H1 (cell line): Measurements from ENCODE around the gene ELMO1. TPM values are rescaled to one million over a fixed set of nuclear protein-coding genes. Genes with fewer than 3 reads are reported as not detected.

ENCODE experiments used
- CTCF ChIA-PET: fragments of 300-600 bp; sonication (Branson Sonifier 250); formaldehyde crosslinking; loops from one replicate; lab custom pipeline; 2021; ENCODE audit not compliant: partially characterized antibody; lab: Charles Lee
- POLR2A ChIA-PET: fragments of 300-600 bp; sonication (Branson Sonifier 250); formaldehyde crosslinking; loops from one replicate; lab custom pipeline; 2021; ENCODE audit warnings: inconsistent platforms; ENCODE audit not compliant: partially characterized antibody; lab: Charles Lee
- DNase-seq, 2 experiments: peaks; one replicate each; pipeline versions ENCODE4 v3.0.0 to v3.0.0-alpha.2; 2010 to 2022; ENCODE audit warnings: low spot score in 2 of 2, low read depth in 1 of 2, mixed read lengths in 1 of 2
- FAIRE-seq: peaks from 2 replicates; lab custom pipeline; 2011; peaks lifted over from hg19 to GRCh38; lab: Jason Lieb, UNC
- H2AFZ ChIP-seq: 2 replicates; pipeline ENCODE4 v1.8.1; 2012; ENCODE audit warnings: low read length, inconsistent platforms
- H2AK5ac ChIP-seq: 2 replicates; pipeline ENCODE4 v1.6.1; 2013; ENCODE audit warnings: low read depth, low read length
- H2BK120ac ChIP-seq: replicated peaks from 2 replicates; pipeline ENCODE3; 2013; ENCODE audit warnings: low read depth, low read length, inconsistent platforms
- H2BK12ac ChIP-seq: 2 replicates; pipeline ENCODE4 v1.6.1; 2013; ENCODE audit warnings: low read depth, low read length
- H2BK15ac ChIP-seq: 2 replicates; pipeline ENCODE4 v1.6.1; 2013; ENCODE audit warnings: low read length
- H2BK20ac ChIP-seq: 2 replicates; pipeline ENCODE4 v1.6.1; 2013; ENCODE audit warnings: low read length
- H2BK5ac ChIP-seq: 2 replicates; pipeline ENCODE4 v1.6.1; 2013; ENCODE audit warnings: low read depth, low read length
- H3K14ac ChIP-seq: 2 replicates; pipeline ENCODE4 v1.6.1; 2013; ENCODE audit warnings: inconsistent platforms; ENCODE audit not compliant: insufficient read length
- H3K18ac ChIP-seq: 2 replicates; pipeline ENCODE4 v1.6.1; 2013; ENCODE audit warnings: low read length; ENCODE audit errors: extremely low read depth
- H3K23ac ChIP-seq: 2 replicates; pipeline ENCODE4 v1.6.1; 2013; ENCODE audit warnings: inconsistent platforms; ENCODE audit not compliant: insufficient read length
- H3K23me2 ChIP-seq: 2 replicates; pipeline ENCODE4 v1.6.1; 2013; ENCODE audit warnings: low read depth, low read length
- H3K27ac ChIP-seq: 2 replicates; pipeline ENCODE4 v1.6.1; 2011; ENCODE audit warnings: low read depth, low read length, inconsistent platforms
- H3K27me3 ChIP-seq, 4 experiments: replicated peaks in 1 of 4; 1 replicate in 1 of 4; 2 replicates in 3 of 4; pipeline versions ENCODE4 v1.6.1 to v1.8.1; 2011 to 2013; ENCODE audit warnings: low read length in 3 of 4, mild to moderate bottlenecking in 3 of 4, inconsistent platforms in 2 of 4, mixed read lengths in 2 of 4, moderate library complexity in 1 of 4; ENCODE audit not compliant: control insufficient read depth in 3 of 4, insufficient read depth in 3 of 4; ENCODE audit errors: extremely low read depth in 1 of 4
- H3K36me3 ChIP-seq, 4 experiments: 2 replicates each; pipeline versions ENCODE4 v1.6.1 to v1.8.1; 2011 to 2013; ENCODE audit warnings: mild to moderate bottlenecking in 4 of 4, low read length in 3 of 4, moderate library complexity in 2 of 4, control low read depth in 1 of 4, inconsistent platforms in 1 of 4; ENCODE audit not compliant: insufficient read depth in 4 of 4, control insufficient read depth in 2 of 4
- H3K4ac ChIP-seq: replicated peaks from 2 replicates; pipeline ENCODE3; 2013; ENCODE audit warnings: low read length, low read depth, mixed read lengths, inconsistent platforms; ENCODE audit not compliant: insufficient read length
- H3K4me1 ChIP-seq, 4 experiments: replicated peaks in 1 of 4; 1 replicate in 1 of 4; 2 replicates in 3 of 4; pipeline versions ENCODE4 v1.6.1 to v1.8.1; 2011 to 2013; ENCODE audit warnings: low read length in 3 of 4, inconsistent platforms in 2 of 4, mixed read lengths in 1 of 4; ENCODE audit not compliant: insufficient read depth in 4 of 4, control insufficient read depth in 3 of 4
- H3K4me2 ChIP-seq, 2 experiments: 2 replicates each; pipeline versions ENCODE4 v1.6.1 to v1.8.1; 2011 to 2013; ENCODE audit warnings: low read depth in 2 of 2, low read length in 2 of 2, control low read depth in 1 of 2, inconsistent platforms in 1 of 2, mild to moderate bottlenecking in 1 of 2; ENCODE audit not compliant: insufficient read depth in 1 of 2
- H3K4me3 ChIP-seq, 4 experiments: fragments of 200-600, 300-600 bp in 1 of 4; sonication (generic), shearing (Covaris generic), sonication (Bioruptor Twin) in 1 of 4; 2 replicates each; pipeline versions ENCODE4 v1.5.1 to v1.8.1; 2011 to 2016; ENCODE audit warnings: low read length in 4 of 4, low read depth in 3 of 4, control low read depth in 2 of 4, inconsistent platforms in 2 of 4, mild to moderate bottlenecking in 2 of 4, mixed read lengths in 1 of 4, moderate library complexity in 1 of 4; ENCODE audit not compliant: insufficient read depth in 2 of 4; ENCODE audit errors: extremely low read depth in 1 of 4
- H3K56ac ChIP-seq: replicated peaks from 2 replicates; pipeline ENCODE3; 2013; ENCODE audit warnings: low read depth, mild to moderate bottlenecking, mixed read lengths, low read length, inconsistent platforms; ENCODE audit not compliant: insufficient read length
- H3K79me1 ChIP-seq: 2 replicates; pipeline ENCODE4 v1.6.1; 2013; ENCODE audit warnings: low read depth, low read length, control low read depth
- H3K79me2 ChIP-seq, 2 experiments: 2 replicates each; pipeline versions ENCODE4 v1.6.1 to v1.8.1; 2012 to 2013; ENCODE audit warnings: low read length in 2 of 2, mild to moderate bottlenecking in 2 of 2, inconsistent platforms in 1 of 2; ENCODE audit not compliant: insufficient read depth in 2 of 2, control insufficient read depth in 1 of 2
- H3K9ac ChIP-seq, 4 experiments: replicated peaks in 1 of 4; 1 replicate in 1 of 4; 2 replicates in 3 of 4; pipeline versions ENCODE4 v1.6.1 to v1.8.1; 2011 to 2013; ENCODE audit warnings: low read depth in 3 of 4, low read length in 3 of 4, control low read depth in 2 of 4, mild to moderate bottlenecking in 2 of 4, moderate library complexity in 2 of 4, inconsistent platforms in 1 of 4; ENCODE audit errors: extremely low read depth in 1 of 4
- H3K9me3 ChIP-seq, 2 experiments: 2 replicates each; pipeline versions ENCODE4 v1.6.1 to v1.8.1; 2012 to 2013; ENCODE audit warnings: mild to moderate bottlenecking in 2 of 2, moderate library complexity in 2 of 2, control low read depth in 1 of 2, inconsistent platforms in 1 of 2, low read depth in 1 of 2, low read length in 1 of 2, mixed read lengths in 1 of 2; ENCODE audit not compliant: insufficient read depth in 2 of 2
- H4K20me1 ChIP-seq, 2 experiments: replicated peaks in 1 of 2; 2 replicates each; pipeline versions ENCODE3 to v1.8.1; 2011 to 2013; ENCODE audit warnings: inconsistent platforms in 2 of 2, low read length in 2 of 2, mild to moderate bottlenecking in 1 of 2; ENCODE audit not compliant: insufficient read depth in 2 of 2, control insufficient read depth in 1 of 2
- H4K5ac ChIP-seq: 2 replicates; pipeline ENCODE4 v1.6.1; 2013; ENCODE audit warnings: low read length, low read depth, mixed read lengths, inconsistent platforms; ENCODE audit not compliant: insufficient read length
- H4K8ac ChIP-seq: 2 replicates; pipeline ENCODE4 v1.8.0; 2013; ENCODE audit warnings: mild to moderate bottlenecking, moderate library complexity, low read length, inconsistent platforms; ENCODE audit not compliant: insufficient read depth; ENCODE audit errors: extremely low read depth
- H4K91ac ChIP-seq: replicated peaks from 2 replicates; pipeline ENCODE3; 2013; ENCODE audit warnings: low read length, mixed read lengths, inconsistent platforms; ENCODE audit not compliant: insufficient read length
- ASH2L ChIP-seq: fragments of 200-600, 300-600 bp; sonication (generic); IDR thresholded peaks from one replicate; pipeline ENCODE4 v1.7.1; 2017; ENCODE audit warnings: low read length
- CBX5 ChIP-seq: fragments of 300-800, 300-1000 bp; sonication (generic); IDR thresholded peaks from 2 replicates; pipeline ENCODE4 v1.7.1; 2016; ENCODE audit warnings: antibody characterized with exemption, low read length, low read depth
- CTBP2 ChIP-seq: IDR thresholded peaks from 2 replicates; pipeline ENCODE4 v1.7.0; 2011; ENCODE audit warnings: borderline replicate concordance, mild to moderate bottlenecking, moderate library complexity, mixed read lengths, low read length; ENCODE audit not compliant: insufficient read depth, insufficient read length
- JUN ChIP-seq: IDR thresholded peaks from 2 replicates; pipeline ENCODE4 v1.6.1; 2011; ENCODE audit warnings: low read depth, mild to moderate bottlenecking, improper control_type of control experiment, low read length
- KDM1A ChIP-seq: fragments of 200-600, 300-600 bp; sonication (generic); IDR thresholded peaks from 2 replicates; pipeline ENCODE4 v1.7.1; 2016; ENCODE audit warnings: mild to moderate bottlenecking, low read length, borderline replicate concordance
- KDM5A ChIP-seq: fragments of 200-600 bp; IDR thresholded peaks from 2 replicates; pipeline ENCODE4 v1.7.1; 2012; ENCODE audit warnings: mild to moderate bottlenecking, low read length, inconsistent platforms, mixed read lengths
- MAFK ChIP-seq: IDR thresholded peaks from 2 replicates; pipeline ENCODE4 v1.6.1; 2012; ENCODE audit warnings: low read depth, mild to moderate bottlenecking, improper control_type of control experiment, low read length
- POLR2A ChIP-seq, 2 experiments: IDR thresholded peaks; 1 replicate in 1 of 2; 2 replicates in 1 of 2; pipeline ENCODE4 v1.6.1; 2011; ENCODE audit warnings: low read depth in 2 of 2, low read length in 2 of 2, mild to moderate bottlenecking in 2 of 2; ENCODE audit errors: control extremely low read depth in 1 of 2
- RAD21 ChIP-seq, 2 experiments: IDR thresholded peaks in 1 of 2; conservative IDR thresholded peaks in 1 of 2; 2 replicates each; pipeline ENCODE4 v1.6.1; 2011; ENCODE audit warnings: low read depth in 2 of 2, low read length in 2 of 2, improper control_type of control experiment in 1 of 2, inconsistent platforms in 1 of 2, mild to moderate bottlenecking in 1 of 2, moderate library complexity in 1 of 2
- RFX5 ChIP-seq: IDR thresholded peaks from 2 replicates; pipeline ENCODE4 v1.6.1; 2011; ENCODE audit warnings: low read depth, low read length, improper control_type of control experiment, borderline replicate concordance
- RNF2 ChIP-seq: fragments of 200-900, 300-1000 bp; sonication (generic); IDR thresholded peaks from 2 replicates; pipeline ENCODE4 v1.7.1; 2016; ENCODE audit warnings: borderline replicate concordance, low read depth, mild to moderate bottlenecking, antibody characterized with exemption, low read length; ENCODE audit not compliant: poor library complexity, severe bottlenecking; ENCODE audit errors: missing control alignments
- RXRA ChIP-seq: IDR thresholded peaks from 2 replicates; pipeline ENCODE4 v1.6.1; 2011; ENCODE audit warnings: low read depth, mild to moderate bottlenecking, low read length, moderate library complexity; ENCODE audit not compliant: insufficient read depth
- TCF12 ChIP-seq: IDR thresholded peaks from 2 replicates; pipeline ENCODE4 v1.6.1; 2011; ENCODE audit warnings: low read depth, mild to moderate bottlenecking, low read length
- WGBS, 2 experiments: shearing (Covaris generic) in 1 of 2; methylation state at CpG; one replicate each; pipeline versions ENCODE4 v1.1.6 to v1.1.7; 2013 to 2015; ENCODE audit warnings: low lambda C conversion rate in 2 of 2, mixed read lengths in 2 of 2, inconsistent platforms in 1 of 2, low coverage in 1 of 2, missing lambda C conversion rate in 1 of 2; ENCODE audit not compliant: insufficient replicate concordance in 2 of 2, insufficient coverage in 1 of 2, insufficient read length in 1 of 2; ENCODE audit errors: extremely low coverage in 1 of 2, missing lambda C conversion rate in 1 of 2; 5-methylcytosine and 5-hydroxymethylcytosine counted together
- polyA plus RNA-seq, 7 experiments: library from polyadenylated mRNA; depleted of rRNA in 3 of 7; stranded (reverse) in 5 of 7; unstranded in 2 of 7; fragments of >200 nt in 5 of 7; fragments of 200-250 nt in 2 of 7; gene quantifications; 1 replicate in 5 of 7; 2 replicates in 1 of 7; 4 replicates in 1 of 7; pipeline versions ENCODE4 v1.2.1 to v1.2.3, GENCODE V29; 2011 to 2013; ENCODE audit warnings: missing spikeins in 2 of 7, mixed read lengths in 2 of 7
- total RNA-seq: library from RNA; stranded (reverse); fragmentation: NEBNext Ultra II Directional; extraction: Animal tissue kit (Norgen Biotek cat#: 25700); gene quantifications from 2 replicates; pipeline ENCODE4 v1.2.1, GENCODE V29; 2021

ELMO1 gene
- total and polyA plus RNA-seq, 2 of the 8 experiments (the other 6 are each of a cell fraction or from before 2014, with no cell fraction given), result 18.4 to 21.0 TPM

DNA sequence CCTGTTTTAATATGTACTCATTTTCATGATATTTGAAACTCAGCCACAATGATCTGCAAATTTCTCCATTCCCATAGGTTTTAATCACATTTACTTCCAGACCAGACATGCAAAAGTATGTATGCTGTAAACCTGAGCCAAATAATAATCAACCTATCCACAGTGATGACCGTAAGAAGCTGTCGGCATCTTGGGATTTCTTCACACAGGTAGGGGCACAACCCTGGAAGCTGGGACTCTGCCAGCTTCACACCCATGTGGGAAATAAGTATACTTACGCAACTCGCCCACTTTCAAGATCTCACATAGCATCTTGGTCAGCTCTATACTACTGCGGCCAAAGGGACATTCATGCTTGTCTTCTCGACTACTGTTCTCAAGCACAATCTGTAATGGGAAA, 352.3 kb downstream of the ELMO1 start:
- no peaks in the 10 kb centered on the region for H3K9me3 ChIP-seq
- WGBS, 2 experiments, result 93% methylated on average over 6 of the region's 6 CpGs; no CpG with 5 or more reads in 1 of the 2 experiments
- H3K4me3 ChIP-seq, result no peak overlapping the region
- H3K79me2 ChIP-seq, result no peaks in the 10 kb centered on the region
- peak overlapping the region; percentile 36; the same call in 1 of the 2 replicates for H2BK15ac ChIP-seq
- H3K18ac ChIP-seq, result no peak overlapping the region
- peaks cover 0 to 4% (median 2%) of the 10 kb centered on the region in 4 experiments; a peak in 3 of 7 replicates for H3K4me1 ChIP-seq
- H2AFZ ChIP-seq, result no peak overlapping the region
- DNase-seq, result no peak
- H2BK20ac ChIP-seq, result no peak overlapping the region
- POLR2A ChIA-PET, result no interaction called here
- H3K4ac ChIP-seq, result no peak overlapping the region
- no peaks in the 10 kb centered on the region; the same call in 1 of the 2 replicates for H3K23me2 ChIP-seq
- H4K8ac ChIP-seq, result no peak overlapping the region
- no peak overlapping the region for H2AK5ac ChIP-seq
- H3K36me3 ChIP-seq, result no peaks in the 10 kb centered on the region; a peak in 1 of 8 replicates
- TF ChIP-seq ASH2L (no peak), KDM1A (no peak), RXRA (no peak), CBX5 (no peak), MAFK (no peak), KDM5A (no peak), TCF12 (no peak), RFX5 (no peak), RAD21 (IDR thresholded peaks at IDR 0.05 in 1 of 2, conservative IDR thresholded peaks at IDR 0.05 in 1 of 2; ENCODE audit: low read depth in 2 of 2, low read length in 2 of 2) (no peak), POLR2A (IDR thresholded peaks at IDR 0.05; ENCODE audit: control extremely low read depth in 1 of 2, low read depth in 2 of 2, low read length in 2 of 2) (no peak), CTBP2 (no peak), JUN (no peak), RNF2 (no peak)
- TF ChIP-seq, all 59 proteins: peak for 0
- no peaks in the 10 kb centered on the region for H3K79me1 ChIP-seq
- H2BK120ac ChIP-seq, result no peak overlapping the region
- H3K27ac ChIP-seq, result no peak overlapping the region
- no peak overlapping the region; the same call in 1 of the 2 replicates for H2BK12ac ChIP-seq
- H3K14ac ChIP-seq, result no peak overlapping the region
- FAIRE-seq, result no peak
- no peaks in the 10 kb centered on the region for H3K27me3 ChIP-seq
- H4K20me1 ChIP-seq, result no peaks in the 10 kb centered on the region
- no peak overlapping the region for H2BK5ac ChIP-seq
- CTCF ChIA-PET, result interaction anchor here (0.7 to 2.1 kb wide), 5 partner anchors 8 to 101 kb away, joined by 3 to 10 read pairs (median 3); no protein-coding TSS in a partner anchor
- no peak overlapping the region for H3K9ac ChIP-seq
- H3K56ac ChIP-seq, result no peak overlapping the region
- no peak overlapping the region for H3K4me2 ChIP-seq
- no peak overlapping the region for H3K23ac ChIP-seq
- H4K5ac ChIP-seq, result no peak overlapping the region
- no peak overlapping the region for H4K91ac ChIP-seq
